Transverse colon (tissue), 3 donors: ENCODE measurements around the gene KIAA2012.

Experiments used
- POLR2A ChIP-seq: fragments of 450-650 bp; IDR thresholded peaks from one replicate; pipeline ENCODE4 v1.6.1; 2016; ENCODE audit warnings: antibody characterized with exemption, mild to moderate bottlenecking, moderate library complexity
- TF ChIP-seq, protein P1 (sequence below), 5 experiments: fragments of 200-600 bp in 3 of 5; fragments of 450-650 bp in 2 of 5; sonication (generic) in 3 of 5; IDR thresholded peaks; 1 replicate in 2 of 5; 2 replicates in 3 of 5; pipeline ENCODE4 v1.5.1; 2016 to 2017; ENCODE audit warnings: antibody characterized with exemption in 5 of 5, inconsistent platforms in 3 of 5, mild to moderate bottlenecking in 2 of 5, moderate library complexity in 1 of 5

DNA sequence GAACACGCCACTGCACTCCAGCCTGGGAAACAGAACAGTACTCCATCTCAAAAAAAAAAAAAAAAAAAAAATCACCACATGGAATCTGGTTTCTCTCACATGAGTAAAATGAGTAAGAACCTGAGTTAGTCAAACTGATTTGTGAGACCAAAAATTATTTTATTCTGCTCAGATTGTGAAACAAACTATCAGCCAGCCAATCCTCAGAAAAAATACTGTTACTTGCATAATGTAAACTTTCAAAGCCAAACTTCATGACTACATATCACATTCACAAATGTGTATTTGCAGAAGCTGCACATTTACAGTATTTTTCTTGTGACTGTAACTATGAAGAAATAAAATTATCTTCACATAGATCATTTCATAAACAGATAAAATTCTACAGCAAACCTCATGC, 142.1 kb downstream of the KIAA2012 start:
- TF ChIP-seq, protein P1, sequence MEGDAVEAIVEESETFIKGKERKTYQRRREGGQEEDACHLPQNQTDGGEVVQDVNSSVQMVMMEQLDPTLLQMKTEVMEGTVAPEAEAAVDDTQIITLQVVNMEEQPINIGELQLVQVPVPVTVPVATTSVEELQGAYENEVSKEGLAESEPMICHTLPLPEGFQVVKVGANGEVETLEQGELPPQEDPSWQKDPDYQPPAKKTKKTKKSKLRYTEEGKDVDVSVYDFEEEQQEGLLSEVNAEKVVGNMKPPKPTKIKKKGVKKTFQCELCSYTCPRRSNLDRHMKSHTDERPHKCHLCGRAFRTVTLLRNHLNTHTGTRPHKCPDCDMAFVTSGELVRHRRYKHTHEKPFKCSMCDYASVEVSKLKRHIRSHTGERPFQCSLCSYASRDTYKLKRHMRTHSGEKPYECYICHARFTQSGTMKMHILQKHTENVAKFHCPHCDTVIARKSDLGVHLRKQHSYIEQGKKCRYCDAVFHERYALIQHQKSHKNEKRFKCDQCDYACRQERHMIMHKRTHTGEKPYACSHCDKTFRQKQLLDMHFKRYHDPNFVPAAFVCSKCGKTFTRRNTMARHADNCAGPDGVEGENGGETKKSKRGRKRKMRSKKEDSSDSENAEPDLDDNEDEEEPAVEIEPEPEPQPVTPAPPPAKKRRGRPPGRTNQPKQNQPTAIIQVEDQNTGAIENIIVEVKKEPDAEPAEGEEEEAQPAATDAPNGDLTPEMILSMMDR (IDR thresholded peaks at IDR 0.05): no peak
- TF ChIP-seq POLR2A: no peak
